NCI-H2227 (cell line): Measurements from ENCODE around the gene OR2D2.
"Not testable (repeated sequence)": the region's sequence is repeated elsewhere in the genome, so short reads cannot be mapped to it uniquely, and the experiment has no call there.

ENCODE experiments used
- DNase-seq: peaks from one replicate; lab custom pipeline; 2025; ENCODE audit not compliant: unreplicated experiment; lab: John Stamatoyannopoulos, UW

Gene OR2D2

DNA sequence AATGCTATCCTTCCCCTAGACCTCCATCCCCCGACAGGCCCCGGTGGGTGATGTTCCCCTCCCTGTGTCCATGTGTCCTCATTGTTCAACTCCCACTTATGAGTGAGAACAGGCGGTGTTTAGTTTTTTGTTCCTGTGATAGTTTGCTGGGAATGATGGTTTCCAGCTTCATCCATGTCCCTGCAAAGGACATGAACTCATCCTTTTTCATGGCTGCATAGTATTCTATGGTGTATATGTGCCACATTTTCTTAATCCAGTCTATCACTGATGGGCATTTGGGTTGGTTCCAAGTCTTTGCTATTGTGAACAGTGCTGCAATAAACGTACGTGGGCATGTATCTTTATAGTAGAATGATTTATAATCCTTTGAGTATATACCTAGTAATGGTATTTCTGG is 4.6 kb downstream of the OR2D2 start:
- DNase-seq = not testable (repeated sequence)

DNA sequence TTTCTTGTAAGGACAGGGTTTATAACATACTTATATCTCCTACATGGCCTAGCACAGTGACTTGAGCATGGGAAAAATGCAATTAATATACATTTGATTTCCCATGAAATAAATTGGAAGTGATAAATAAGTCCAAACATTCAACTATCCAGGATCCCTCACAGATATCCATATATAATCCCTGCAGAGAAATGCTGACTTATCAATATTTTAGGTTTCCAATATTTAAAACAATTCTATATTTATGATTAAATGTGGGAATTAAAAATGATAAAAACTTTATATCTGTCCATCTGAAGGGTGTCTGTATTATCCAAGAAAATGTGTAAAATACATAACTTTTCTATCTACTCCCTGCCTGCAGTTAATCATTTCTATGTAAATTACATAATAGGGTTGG is 9.5 kb downstream of the OR2D2 start:
- DNase-seq = no peak

DNA sequence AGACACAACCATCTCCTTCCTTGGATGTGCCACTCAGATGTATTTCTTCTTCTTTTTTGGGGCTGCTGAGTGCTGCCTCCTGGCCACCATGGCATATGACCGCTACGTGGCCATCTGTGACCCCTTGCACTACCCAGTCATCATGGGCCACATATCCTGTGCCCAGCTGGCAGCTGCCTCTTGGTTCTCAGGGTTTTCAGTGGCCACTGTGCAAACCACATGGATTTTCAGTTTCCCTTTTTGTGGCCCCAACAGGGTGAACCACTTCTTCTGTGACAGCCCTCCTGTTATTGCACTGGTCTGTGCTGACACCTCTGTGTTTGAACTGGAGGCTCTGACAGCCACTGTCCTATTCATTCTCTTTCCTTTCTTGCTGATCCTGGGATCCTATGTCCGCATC is 15.4 kb downstream of the OR2D2 start:
- no peak for DNase-seq

DNA sequence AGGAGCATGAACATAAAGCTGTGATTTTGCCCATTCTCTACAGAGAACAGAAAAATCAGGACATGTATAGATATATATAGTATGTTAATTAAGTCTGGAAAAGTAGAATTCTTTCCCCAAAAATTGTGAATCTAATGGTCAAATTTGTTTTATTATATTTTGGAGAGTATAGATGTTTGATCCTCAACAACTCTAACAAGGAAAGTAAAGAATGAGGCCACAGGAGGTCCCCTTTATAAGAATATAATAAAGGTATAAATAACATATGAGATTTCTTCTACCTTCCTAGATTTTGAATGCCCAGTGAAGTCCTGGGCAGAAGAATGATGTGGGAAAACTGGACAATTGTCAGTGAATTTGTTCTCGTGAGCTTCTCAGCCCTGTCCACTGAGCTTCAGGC is 16.0 kb downstream of the OR2D2 start, which contains the start of gene OR10A4:
TSS of gene OR10A4 (plus strand) at position 301 of the 400 bp plus-strand sequence. CDS start at position 324, 23 bp downstream.
- DNase-seq = no peak

DNA sequence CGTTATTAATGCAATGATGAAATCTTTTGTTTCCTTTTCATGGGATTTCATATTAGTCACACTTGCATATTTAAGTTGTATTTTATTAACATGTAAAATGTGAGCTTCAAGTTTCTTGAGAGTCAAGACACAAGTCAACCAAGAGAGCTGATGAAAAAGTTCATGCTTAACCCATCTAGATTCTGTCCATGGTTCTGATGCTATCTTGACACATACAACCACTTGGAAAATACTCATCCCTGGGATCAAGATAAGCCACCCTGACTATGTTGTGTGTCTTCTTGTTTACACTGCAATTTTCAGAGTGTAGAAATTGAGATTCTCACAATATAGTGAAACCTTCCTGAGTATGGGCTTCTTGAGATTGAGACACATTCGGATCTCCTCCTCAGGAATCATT is 16.5 kb downstream of the OR2D2 start:
- no peak for DNase-seq

DNA sequence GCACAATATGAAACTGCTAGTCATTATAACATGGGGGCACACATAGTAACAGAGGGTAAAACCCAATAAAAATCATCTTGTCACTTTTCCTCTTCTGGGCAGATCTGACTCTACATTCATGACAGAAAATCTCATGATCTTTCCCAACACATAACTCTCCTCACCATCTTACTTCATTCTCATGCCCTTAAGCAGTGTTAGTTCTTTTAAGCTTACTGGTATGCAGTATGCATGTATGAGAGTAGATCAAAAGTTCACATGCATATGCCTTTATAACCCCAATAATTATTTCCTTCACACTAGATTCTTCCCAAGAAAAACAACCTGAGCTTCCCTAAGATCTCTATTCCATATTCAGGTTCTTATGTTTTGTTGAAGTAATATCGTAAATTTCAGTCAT is 21.0 kb downstream of the OR2D2 start:
- DNase-seq = no peak

DNA sequence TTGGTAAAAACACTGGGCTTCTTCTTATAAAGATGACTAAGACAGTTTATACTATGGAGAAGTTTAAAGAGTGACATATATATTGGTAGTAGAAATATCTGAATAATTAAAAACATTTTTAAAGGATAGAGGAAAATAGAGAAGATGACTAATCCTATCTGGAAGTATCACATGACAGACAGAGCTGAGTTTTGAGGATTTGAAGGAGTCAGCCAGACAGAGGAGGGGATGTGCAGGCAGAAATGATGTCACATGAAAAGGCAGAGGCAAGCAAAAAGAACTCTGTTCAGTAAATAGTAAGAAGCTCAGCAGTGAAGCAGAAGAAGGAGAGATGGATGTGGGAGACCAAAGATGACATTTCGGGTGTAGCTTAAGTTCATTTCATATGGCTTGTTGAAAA is 27.9 kb downstream of the OR2D2 start:
- DNase-seq = no peak

DNA sequence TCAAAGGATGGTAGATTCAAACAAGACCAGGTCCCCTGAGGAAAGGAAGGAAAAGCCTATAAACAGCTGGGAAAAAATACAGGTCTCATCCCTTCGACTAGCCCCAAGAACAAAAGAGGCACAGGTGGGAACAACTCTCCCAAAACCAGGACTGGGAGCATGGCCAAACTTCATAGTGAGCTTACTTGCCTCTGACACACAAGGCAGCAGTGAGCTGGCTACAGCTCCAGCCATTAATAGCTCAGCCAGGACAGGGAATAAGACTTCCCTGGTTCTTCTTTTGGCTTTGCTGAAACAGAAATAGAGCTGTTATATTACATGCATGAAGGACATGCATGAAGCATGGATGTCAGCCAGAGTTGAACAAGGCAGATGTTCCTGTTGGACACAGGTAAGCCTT is 29.3 kb downstream of the OR2D2 start, which contains the start of gene OR10A2:
TSS of gene OR10A2 (plus strand) at position 97 of the 400 bp plus-strand sequence. CDS start 6,698 bp downstream, outside the sequence.
- DNase-seq = no peak

DNA sequence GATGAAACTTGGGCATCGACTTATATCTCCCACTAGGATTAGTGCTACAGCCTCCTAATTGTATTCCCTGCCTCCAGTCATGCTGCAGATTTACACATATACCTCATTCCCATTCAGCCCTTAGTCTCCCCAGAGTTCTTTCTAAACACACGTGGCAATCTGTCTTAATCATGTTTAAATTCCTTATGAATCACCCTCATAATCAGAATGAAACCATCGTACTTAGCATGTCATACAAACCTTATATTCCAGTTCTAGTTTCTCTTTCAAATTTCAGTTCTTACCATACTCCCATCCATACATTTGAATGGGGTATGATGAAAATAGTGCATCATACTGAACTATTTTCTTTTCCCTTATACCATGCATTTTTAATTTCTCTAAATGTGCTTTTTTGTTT is 35.4 kb downstream of the OR2D2 start:
- no peak for DNase-seq

DNA sequence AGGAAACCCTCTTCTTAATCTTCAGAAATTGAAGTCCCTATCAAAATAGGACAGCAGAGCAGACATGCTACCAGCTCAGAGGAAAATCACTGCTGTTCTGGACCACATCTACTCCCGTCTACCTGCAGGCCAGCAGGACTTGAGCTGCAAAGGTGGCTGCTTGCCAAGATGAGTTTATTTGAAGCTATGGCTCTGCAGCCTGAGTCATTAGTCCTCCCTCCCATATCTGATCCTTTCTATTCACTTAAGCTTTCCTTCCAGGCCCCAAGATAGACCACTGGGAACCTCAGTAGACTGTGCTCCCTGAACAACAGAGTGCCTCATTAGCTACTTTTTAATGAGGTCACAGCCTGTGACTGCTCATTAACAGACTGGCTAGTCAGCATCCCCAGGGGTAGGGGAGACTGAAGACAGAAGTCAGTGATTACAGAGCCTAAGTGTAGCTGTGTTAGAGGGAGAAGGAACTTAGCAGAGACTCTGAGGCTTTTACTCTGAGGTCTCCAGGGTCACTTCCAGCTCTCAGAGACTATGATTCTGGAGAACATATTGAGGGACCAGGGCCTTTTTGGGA is 36.2 kb downstream of the OR2D2 start:
- no peak for DNase-seq

DNA sequence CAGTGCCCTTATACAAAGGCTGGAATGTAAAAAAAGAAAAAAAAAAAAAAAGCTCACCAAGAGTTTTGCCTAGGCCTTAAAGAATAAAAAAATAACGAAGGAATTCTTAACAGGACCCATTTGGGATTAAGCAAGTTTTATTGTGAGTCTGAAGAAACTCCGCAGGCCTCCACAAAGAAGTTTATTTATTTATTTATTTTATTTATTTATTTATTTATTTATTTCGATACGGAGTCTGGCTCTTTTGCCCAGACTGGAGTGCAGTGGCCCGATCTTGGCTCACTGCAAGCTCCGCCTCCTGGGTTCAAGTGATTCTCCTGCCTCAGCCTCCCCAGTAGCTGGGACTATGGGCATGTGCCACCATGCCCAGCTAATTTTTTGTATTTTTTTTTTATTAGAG is 37.5 kb downstream of the OR2D2 start:
- DNase-seq = not testable (repeated sequence)

DNA sequence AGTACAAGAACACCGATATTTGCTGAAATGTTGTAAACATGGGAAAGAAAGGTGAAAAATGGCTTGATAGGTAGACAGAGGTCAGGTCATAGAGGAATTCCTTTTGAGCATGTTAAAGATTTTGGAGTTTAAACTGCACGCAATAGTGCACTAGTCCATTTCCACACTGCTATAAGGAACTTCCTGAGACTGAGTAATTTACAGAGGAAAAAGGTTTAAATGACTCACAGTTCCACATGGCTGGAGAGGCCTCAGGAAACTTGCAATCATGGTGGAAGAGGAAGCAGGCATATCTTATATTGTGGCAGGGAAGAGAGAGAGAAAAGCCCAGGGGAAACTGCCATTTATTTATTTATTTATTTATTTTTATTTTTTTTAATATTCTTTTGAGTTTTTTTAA is 41.8 kb downstream of the OR2D2 start:
- no peak for DNase-seq

DNA sequence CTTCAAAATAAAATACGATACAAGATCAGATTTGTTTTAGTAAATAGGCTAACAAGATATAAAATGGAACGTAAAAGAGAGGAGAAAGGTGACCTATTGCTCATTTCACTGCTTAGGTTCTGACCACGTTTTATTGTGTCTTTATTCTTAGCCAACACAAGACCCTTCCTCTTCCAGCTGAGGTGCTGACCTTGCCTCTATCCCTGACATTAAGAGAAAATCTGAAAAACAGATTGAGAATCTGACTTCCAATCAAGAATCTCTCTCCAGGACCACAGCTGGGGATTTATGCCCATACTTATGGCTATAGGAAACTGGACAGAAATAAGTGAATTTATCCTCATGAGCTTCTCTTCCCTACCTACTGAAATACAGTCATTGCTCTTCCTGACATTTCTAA is 46.9 kb downstream of the OR2D2 start, which contains the start of gene OR10A5:
TSS of gene OR10A5 (plus strand) at position 301 of the 400 bp plus-strand sequence. CDS start at position 301, 0 bp downstream.
- no peak for DNase-seq

DNA sequence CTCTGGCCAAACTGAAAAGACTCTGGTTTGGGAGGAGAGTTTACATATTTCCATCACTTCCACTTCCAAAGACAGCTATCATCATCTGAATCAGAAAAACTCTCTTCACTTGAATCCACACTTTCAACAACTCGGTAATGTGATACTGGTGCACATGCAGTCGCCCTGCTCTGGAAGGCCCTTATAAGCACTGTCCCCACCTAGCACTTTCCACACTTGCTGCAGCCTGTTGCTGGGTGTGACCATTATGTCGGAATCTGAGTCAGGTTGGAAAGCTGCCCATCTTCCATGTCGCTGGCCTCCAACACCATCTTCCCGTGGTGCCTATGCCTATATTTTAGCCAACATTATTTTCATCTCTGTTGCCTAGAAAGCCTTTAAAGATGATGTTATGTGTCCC is 47.9 kb downstream of the OR2D2 start:
- DNase-seq = no peak

DNA sequence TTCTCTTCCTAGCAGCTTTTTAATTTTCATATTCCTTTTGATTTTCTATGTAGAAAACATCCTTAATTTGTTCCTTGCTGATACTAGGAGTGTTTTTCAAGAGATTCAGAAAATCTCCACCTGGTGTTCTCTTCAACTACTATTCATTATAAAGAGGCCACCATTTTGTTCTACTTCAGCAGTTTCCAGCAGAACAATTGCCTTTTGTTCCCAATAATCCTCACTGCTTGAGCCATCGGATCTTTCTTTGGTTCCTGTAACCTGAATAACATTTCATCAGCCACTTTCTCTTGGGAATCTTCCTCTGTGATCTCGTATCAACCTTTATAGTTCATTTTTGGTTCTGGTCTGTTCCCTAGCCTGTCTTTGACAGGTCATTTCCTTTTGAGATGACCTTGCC is 48.6 kb downstream of the OR2D2 start:
- no peak for DNase-seq

DNA sequence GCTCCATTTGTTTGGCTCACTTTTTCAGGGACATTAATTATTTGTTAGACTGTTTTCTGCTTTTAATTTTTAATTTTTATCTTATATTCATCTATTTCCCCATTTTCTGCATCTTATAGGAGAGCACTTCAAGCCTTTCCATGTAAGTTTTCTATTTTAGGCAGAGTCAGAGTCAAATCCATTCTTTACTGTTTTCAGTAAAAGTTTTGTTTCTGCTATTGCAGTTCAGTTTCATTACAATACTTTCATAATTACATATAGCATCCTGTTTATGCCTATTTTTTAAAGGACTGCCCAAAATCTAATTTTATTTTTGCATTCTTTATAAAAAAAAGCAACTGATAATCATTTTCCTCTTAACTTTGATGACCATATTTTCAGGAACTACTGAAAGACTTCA is 50.6 kb downstream of the OR2D2 start:
- no peak for DNase-seq
